Suprapubic skin (tissue), 4 donors: Measurements from ENCODE around the gene TBC1D14. TPM values are rescaled to one million over a fixed set of nuclear protein-coding genes. Genes with fewer than 3 reads are reported as not detected.

Experiments
- DNase-seq, 2 donors: peaks; one replicate each; pipeline ENCODE4 v3.0.0-alpha.2; 2019; ENCODE audit warnings: low spot score in 2 of 2
- H3K27ac ChIP-seq: fragments of 200-600 bp; sonication (generic); one replicate; pipeline ENCODE4 v1.5.1; 2019
- H3K27me3 ChIP-seq: fragments of 200-600 bp; sonication (generic); one replicate; pipeline ENCODE4 v1.5.1; 2019
- H3K36me3 ChIP-seq: fragments of 200-600 bp; sonication (generic); one replicate; pipeline ENCODE4 v1.5.1; 2019
- H3K4me1 ChIP-seq: fragments of 200-600 bp; sonication (generic); one replicate; pipeline ENCODE4 v1.5.1; 2019
- H3K4me3 ChIP-seq: fragments of 200-600 bp; sonication (generic); one replicate; pipeline ENCODE4 v1.5.1; 2019; ENCODE audit warnings: mild to moderate bottlenecking
- H3K9me3 ChIP-seq: fragments of 200-600 bp; sonication (generic); one replicate; pipeline ENCODE4 v1.5.1; 2019
- CTCF ChIP-seq, 2 donors: fragments of 200-600 bp in 1 of 2; fragments of 450-650 bp in 1 of 2; sonication (generic) in 1 of 2; IDR thresholded peaks; one replicate each; pipeline ENCODE4 v1.5.1; 2016 to 2019; ENCODE audit warnings: antibody characterized with exemption in 2 of 2, mild to moderate bottlenecking in 1 of 2, moderate library complexity in 1 of 2
- EP300 ChIP-seq: sonication (generic); formaldehyde crosslinking; IDR thresholded peaks from one replicate; pipeline ENCODE4 v1.6.1; 2017; ENCODE audit warnings: antibody characterized with exemption
- POLR2A ChIP-seq, 2 donors: fragments of 450-650 bp; IDR thresholded peaks; one replicate each; pipeline ENCODE4 v1.6.1; 2017; ENCODE audit warnings: antibody characterized with exemption in 2 of 2, mild to moderate bottlenecking in 2 of 2, moderate library complexity in 2 of 2
- POLR2AphosphoS5 ChIP-seq, 3 donors: sonication (generic); formaldehyde crosslinking; IDR thresholded peaks; one replicate each; pipeline ENCODE4 v1.6.1; 2017; ENCODE audit warnings: antibody characterized with exemption in 3 of 3
- WGBS: methylation state at CpG from one replicate; pipeline ENCODE4 v1.1.5; 2018; 5-methylcytosine and 5-hydroxymethylcytosine counted together
- total RNA-seq, 4 donors: library from RNA; depleted of rRNA; stranded (reverse); fragments of >200 nt; gene quantifications; one replicate each; pipeline ENCODE4 v1.1.0, GENCODE V29; 2016

TBC1D14 gene
- total RNA-seq, 4 donors from 2014 or later = 55.0 to 111 (median 97.9) TPM

DNA sequence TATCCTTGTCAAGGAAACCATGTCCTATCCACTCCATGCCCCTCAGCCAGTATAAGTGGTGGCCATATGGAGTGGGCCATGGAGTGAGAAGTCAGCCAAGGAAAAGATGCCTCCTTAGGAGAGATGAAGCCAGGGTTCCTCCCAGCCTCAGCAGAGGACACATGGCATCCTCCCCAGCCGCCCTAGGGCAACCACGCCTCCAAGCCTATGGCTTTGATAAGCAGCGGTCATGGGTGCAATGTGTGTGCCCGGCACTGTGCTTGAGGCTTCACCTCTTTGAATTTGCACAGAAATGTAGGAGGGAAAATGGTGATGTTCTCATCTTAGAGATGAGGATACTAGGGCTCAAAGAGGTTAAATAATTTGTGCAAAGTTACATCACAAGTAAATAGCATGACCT lies 34.6 kb upstream of the TBC1D14 start:
- H3K27ac ChIP-seq = no peak overlapping the region

DNA sequence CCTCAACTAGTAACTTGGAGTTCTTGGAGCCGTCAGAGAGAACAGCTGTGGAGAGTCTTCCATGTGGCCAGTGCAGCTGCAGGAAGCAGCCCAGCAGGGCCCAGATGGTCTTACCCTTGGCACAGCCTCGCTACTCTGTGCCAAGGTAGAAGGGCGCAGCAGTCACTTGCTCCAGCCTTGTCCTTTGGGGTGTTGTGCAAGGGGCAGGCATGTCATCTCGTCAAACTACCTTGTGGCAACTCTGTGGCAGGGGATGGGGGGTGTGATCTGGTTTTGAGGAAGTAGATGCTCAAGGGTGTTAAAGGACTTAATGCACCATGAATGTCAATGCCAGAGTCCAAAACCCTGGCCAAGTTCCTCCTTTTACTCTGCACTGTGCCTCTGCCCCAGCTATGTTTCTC lies 34.2 kb upstream of the TBC1D14 start:
- Histone ChIP-seq H3K9me3 (no peaks in the 10 kb centered on the region), H3K4me3 (no peak overlapping the region), H3K27me3 (no peaks in the 10 kb centered on the region), H3K27ac (no peak overlapping the region), H3K4me1 (peaks cover 18% of the 10 kb centered on the region), H3K36me3 (peaks cover 71% of the 10 kb centered on the region)
- 86% methylated on average over 4 of the region's 4 CpGs for WGBS
- no peak for TF ChIP-seq POLR2A (IDR thresholded peaks at IDR 0.05)
- no peak for TF ChIP-seq CTCF (IDR thresholded peaks at IDR 0.05)
- TF ChIP-seq POLR2AphosphoS5 (IDR thresholded peaks at IDR 0.05) = no peak
- no peak for TF ChIP-seq EP300
- no peak for DNase-seq

More for the DNA sequence above, 34.6 kb upstream of the TBC1D14 start:
- Histone ChIP-seq H3K36me3 (peaks cover 68% of the 10 kb centered on the region), H3K9me3 (no peaks in the 10 kb centered on the region), H3K27me3 (no peaks in the 10 kb centered on the region), H3K4me3 (no peak overlapping the region), H3K4me1 (peaks cover 23% of the 10 kb centered on the region)
- no peak for TF ChIP-seq POLR2A (IDR thresholded peaks at IDR 0.05)
- TF ChIP-seq EP300 = no peak
- TF ChIP-seq POLR2AphosphoS5 (IDR thresholded peaks at IDR 0.05) = no peak
- no peak for TF ChIP-seq CTCF (IDR thresholded peaks at IDR 0.05)
- DNase-seq = no peak
- WGBS = 91% methylated on average over 4 of the region's 4 CpGs

DNA sequence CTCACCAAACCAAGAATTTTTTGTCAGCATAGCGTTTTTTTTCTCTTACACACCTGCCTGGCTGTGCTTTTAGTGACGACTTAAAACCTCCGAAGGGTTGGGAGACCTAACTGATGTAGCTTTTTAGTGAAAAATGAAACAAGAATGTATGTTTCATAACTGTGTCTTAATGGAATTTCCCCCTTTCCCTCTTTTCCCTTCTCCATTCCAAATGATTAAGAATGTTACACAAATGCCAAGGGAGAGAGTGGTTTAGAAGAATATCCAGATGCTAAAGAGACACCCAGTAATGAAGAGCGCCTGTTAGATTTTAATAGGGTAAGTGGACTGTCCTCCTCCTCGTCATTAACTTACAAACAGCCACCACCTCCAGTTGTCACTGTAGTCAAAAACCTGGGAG lies 33.2 kb upstream of the TBC1D14 start:
- Histone ChIP-seq H3K27me3 (no peaks in the 10 kb centered on the region), H3K36me3 (peaks cover 81% of the 10 kb centered on the region), H3K9me3 (no peaks in the 10 kb centered on the region), H3K4me3 (no peak overlapping the region), H3K4me1 (peaks cover 18% of the 10 kb centered on the region), H3K27ac (no peak overlapping the region)
- TF ChIP-seq POLR2AphosphoS5 (IDR thresholded peaks at IDR 0.05) = no peak
- no peak for TF ChIP-seq CTCF (IDR thresholded peaks at IDR 0.05)
- no peak for TF ChIP-seq POLR2A (IDR thresholded peaks at IDR 0.05)
- no peak for TF ChIP-seq EP300
- DNase-seq = no peak
- 71% methylated on average over 5 of the region's 5 CpGs for WGBS

DNA sequence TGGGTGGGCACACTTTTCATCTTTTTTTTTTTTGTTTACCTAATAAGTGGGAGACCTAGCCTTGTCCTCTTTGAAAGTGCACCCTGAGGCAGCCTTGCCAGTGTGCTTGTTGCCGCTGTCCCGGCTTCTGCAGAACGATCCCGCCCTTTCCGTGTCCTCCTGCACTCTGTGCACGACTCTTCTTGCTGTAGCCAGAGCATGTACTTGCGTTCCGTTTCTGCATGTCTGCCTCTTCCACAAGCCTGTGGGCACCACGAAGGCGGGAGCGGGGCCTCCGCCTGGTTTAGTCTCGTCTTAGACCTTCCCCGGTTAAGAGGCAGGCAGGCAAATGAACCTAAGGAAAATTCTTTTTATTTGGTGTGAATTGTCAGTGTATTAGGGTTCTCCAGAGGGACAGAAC lies 32.6 kb upstream of the TBC1D14 start:
- TF ChIP-seq POLR2A (IDR thresholded peaks at IDR 0.05) (no peak), POLR2AphosphoS5 (IDR thresholded peaks at IDR 0.05) (no peak), CTCF (IDR thresholded peaks at IDR 0.05) (no peak), EP300 (no peak)
- no peak overlapping the region for H3K27ac ChIP-seq
- DNase-seq = no peak
- peaks cover 18% of the 10 kb centered on the region for H3K4me1 ChIP-seq
- 67% methylated on average over 14 of the region's 14 CpGs for WGBS
- no peaks in the 10 kb centered on the region for H3K9me3 ChIP-seq
- H3K4me3 ChIP-seq = no peak overlapping the region
- H3K27me3 ChIP-seq = no peaks in the 10 kb centered on the region
- H3K36me3 ChIP-seq = peaks cover 81% of the 10 kb centered on the region

DNA sequence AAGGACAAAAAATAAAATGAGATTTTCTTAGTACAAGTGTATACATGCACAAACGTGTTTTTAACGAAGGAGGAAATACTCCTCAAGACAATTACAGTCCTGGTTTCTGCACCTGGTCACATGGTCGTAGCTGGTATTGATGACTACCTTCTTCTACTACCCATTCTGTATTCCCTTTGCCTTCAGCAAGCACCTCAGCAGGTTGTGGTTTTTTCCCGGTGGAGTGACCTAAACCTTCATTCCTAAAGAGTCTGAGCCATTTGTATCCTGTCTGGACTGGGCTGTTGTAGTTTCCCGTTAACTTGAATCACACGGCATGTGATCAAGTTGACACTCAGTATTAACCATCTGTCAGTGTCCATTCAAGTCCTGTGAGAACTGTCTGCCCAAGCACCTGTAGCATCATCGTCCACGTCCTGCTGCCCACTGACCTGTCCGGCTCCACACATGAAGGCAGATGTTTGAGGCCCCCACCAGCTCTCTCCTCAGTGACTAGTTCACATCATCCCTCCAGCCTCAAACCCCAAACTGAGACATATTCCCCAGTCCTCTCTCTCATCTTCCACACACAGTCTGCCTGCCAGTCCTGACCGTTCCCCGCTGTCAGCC lies 31.1 kb upstream of the TBC1D14 start:
- WGBS = 72% methylated on average over 11 of the region's 11 CpGs
- no peak for TF ChIP-seq CTCF (IDR thresholded peaks at IDR 0.05)
- no peak for TF ChIP-seq EP300
- TF ChIP-seq POLR2A (IDR thresholded peaks at IDR 0.05) = no peak
- TF ChIP-seq POLR2AphosphoS5 (IDR thresholded peaks at IDR 0.05) = no peak
- DNase-seq = no peak
- H3K27ac ChIP-seq = no peak overlapping the region
- no peak overlapping the region for H3K4me3 ChIP-seq
- no peaks in the 10 kb centered on the region for H3K27me3 ChIP-seq
- H3K36me3 ChIP-seq = peaks cover 77% of the 10 kb centered on the region
- H3K9me3 ChIP-seq = no peaks in the 10 kb centered on the region
- H3K4me1 ChIP-seq = peaks cover 18% of the 10 kb centered on the region
